GM12892 (cell line): ENCODE data around the gene WSCD1.

Experiments used
- DNase-seq: peaks from one replicate; pipeline ENCODE4 v3.0.0; 2011; ENCODE audit not compliant: insufficient read length
- FAIRE-seq: peaks from 2 replicates; lab custom pipeline; 2011; peaks lifted over from hg19 to GRCh38; lab: Jason Lieb, UNC
- POLR2A ChIP-seq: IDR thresholded peaks from 2 replicates; pipeline ENCODE4 v1.6.1; 2011; ENCODE audit warnings: low read depth, low read length, control low read depth
- POLR2AphosphoS5 ChIP-seq: IDR thresholded peaks from 2 replicates; pipeline ENCODE4 v1.6.1; 2011; ENCODE audit warnings: low read depth, low read length, control low read depth
- TAF1 ChIP-seq: IDR thresholded peaks from 2 replicates; pipeline ENCODE4 v1.6.1; 2011; ENCODE audit warnings: low read depth, mild to moderate bottlenecking, control low read depth, low read length, borderline replicate concordance

The WSCD1 gene

GRCh38 chr17:6066183-6066948 lies 3.8 kb upstream of the WSCD1 start:
- no peak for FAIRE-seq
- DNase-seq: no peak
- TF ChIP-seq TAF1 (no peak), POLR2A (no peak), POLR2AphosphoS5 (no peak)

DNA sequence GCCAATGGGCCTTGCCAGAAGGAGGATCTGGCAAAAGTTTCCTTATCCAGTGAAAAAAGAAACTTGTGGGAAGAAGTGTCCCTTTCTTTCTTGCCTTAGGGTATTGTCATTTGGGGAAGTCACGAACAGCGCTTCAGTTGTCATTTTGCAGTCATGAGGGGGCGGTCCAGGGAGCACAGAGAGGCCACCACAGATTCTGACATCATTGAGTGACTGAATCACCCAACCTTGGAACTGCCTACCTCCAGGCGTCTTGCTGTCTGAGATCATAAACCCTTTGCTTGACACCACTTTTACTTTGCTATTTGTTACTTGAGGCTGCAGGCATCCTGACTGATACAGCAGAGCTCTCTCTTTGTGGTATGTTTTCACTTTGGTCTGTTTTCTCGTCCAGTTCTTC lies 3.1 kb upstream of the WSCD1 start:
- DNase-seq (no peak), FAIRE-seq (no peak)
- TF ChIP-seq TAF1 (no peak), POLR2A (no peak), POLR2AphosphoS5 (no peak)

DNA sequence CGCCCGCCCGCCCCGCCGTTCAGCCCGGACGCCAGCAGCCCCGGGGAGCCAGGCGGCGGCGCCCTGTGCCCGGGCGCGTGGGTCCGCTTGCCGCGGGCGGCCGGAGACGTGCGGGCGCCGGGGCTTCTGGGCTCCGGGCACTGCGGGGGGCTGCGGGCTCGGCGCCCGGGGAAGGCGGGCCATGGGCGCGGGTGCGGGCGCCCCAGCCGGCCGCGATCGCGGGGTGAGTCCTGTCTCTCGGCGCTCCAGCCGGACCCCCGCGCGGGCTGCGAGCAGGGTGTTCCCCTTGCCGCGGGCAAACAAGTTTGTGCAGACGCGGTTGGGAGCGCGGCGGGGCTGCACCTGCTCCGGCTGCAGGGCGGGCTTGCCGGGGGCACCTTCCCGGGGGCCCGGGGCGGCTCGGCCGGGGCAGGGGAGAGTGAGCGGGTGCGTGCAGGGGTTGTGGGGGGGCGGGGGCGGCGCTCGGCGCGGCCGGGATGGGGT lies 292 bp downstream of the WSCD1 start:
- no peak for FAIRE-seq
- DNase-seq: no peak
- no peak for TF ChIP-seq POLR2AphosphoS5
- no peak for TF ChIP-seq POLR2A

GRCh38 chr17:6070913-6071511 lies 833 bp downstream of the WSCD1 start:
- DNase-seq (no peak), FAIRE-seq (no peak)
- TF ChIP-seq TAF1 (no peak), POLR2AphosphoS5 (no peak), POLR2A (no peak)

DNA sequence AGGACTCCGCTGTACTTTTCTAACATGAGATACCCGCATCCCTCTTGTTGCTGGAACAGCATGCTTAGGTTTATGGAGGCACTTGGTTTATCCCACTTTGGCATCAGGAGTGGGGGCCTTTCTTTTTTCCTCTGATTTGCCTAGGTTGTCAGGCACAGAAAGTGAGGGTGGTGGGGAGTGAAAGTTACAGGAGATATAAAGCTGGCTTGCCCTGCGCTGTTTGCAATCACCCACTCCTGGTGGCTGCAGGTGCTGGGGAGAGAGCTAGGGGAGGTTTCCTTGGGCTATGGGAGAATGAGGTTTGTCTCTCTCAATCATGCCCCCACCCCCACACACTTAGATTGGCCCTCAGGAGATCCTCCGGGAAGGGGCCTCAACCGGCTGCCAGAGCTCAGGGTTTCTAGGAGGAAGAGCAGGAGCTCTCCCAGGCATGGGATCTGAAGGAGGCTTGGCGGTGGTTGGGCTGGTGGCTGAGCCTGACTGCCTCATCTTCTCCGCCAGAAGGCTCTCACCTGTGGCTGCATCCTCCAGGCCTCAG lies 1.4 kb downstream of the WSCD1 start:
- FAIRE-seq: no peak
- TF ChIP-seq POLR2A (no peak), TAF1 (no peak), POLR2AphosphoS5 (no peak)
- no peak for DNase-seq

DNA sequence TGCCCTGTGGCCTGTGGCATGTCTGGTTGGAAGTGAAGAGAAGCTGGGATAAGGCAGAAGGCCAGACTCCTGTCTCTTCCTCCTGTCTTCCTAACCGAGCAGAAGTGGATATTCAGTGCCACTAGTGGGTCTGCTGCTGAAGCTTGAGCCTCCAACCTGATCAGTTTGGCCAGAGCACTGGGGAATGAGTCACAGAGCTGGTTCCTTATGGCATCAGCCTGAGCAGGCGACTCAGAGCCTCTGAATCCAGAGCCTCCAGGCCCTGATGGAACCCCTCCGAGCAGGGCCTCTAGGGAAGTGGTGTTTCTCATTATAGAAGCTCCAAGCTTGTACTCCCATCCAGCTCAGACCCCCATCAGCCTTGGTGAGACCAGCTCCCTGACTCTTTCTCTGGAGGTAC lies 2.0 kb downstream of the WSCD1 start:
- FAIRE-seq: no peak
- no peak for TF ChIP-seq POLR2A
- DNase-seq: no peak

- TF ChIP-seq POLR2A (no peak), POLR2AphosphoS5 (no peak), TAF1 (no peak)
- FAIRE-seq: no peak
These were observed 2.4 kb downstream of the WSCD1 start for GRCh38 chr17:6072611-6073010.

DNA sequence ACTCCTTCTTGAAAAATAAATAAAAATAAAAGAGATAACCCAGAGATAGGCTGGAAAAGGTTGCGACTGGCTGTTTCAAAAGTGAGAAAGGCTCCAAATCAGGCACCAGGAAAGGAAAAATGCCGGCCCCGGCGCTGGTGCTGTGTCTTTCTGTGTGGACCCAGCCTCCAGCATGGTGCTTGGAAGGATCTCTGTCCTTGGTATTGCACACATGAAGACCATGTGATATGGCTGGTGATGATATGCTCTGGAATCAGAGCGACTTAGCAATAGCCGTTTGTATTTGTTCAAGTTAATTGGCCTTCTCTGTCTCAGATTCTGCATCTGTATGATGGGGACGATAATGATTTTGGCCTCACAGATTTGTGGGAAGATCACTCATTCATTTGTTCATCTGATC lies 3.4 kb downstream of the WSCD1 start:
- TF ChIP-seq TAF1: no peak
- DNase-seq: no peak
- FAIRE-seq: no peak

More at GRCh38 chr17:6072611-6073010, 2.4 kb downstream of the WSCD1 start:
- no peak for DNase-seq

- FAIRE-seq (no peak), DNase-seq (no peak)
- TF ChIP-seq POLR2AphosphoS5 (no peak), POLR2A (no peak), TAF1 (no peak)
These were observed 4.9 kb downstream of the WSCD1 start for GRCh38 chr17:6075050-6075449.

GRCh38 chr17:6075845-6076244 lies 5.7 kb downstream of the WSCD1 start:
- FAIRE-seq: no peak
- no peak for DNase-seq
- no peak for TF ChIP-seq TAF1
- no peak for TF ChIP-seq POLR2AphosphoS5
- no peak for TF ChIP-seq POLR2A

DNA sequence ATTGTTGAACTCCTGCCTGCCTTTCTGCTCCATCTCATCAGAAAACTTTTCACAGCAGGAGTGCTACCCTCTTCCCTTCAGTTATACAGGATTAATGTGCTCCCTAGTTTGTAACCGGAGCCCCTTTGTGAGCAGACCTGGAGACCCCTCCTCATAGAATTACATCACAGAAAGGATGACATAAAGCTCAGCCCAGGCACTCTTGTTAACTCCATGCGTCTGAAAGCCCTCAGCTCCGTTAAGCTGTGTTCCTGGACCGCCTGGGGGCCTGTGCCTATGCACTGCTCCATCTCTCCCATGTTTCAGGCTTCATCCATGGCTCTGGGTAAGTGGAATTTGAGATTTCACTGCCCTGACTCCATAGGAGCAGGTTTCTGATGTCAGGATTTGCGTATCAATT lies 7.6 kb downstream of the WSCD1 start:
- TF ChIP-seq TAF1: no peak
- no peak for TF ChIP-seq POLR2A
- no peak for TF ChIP-seq POLR2AphosphoS5
- FAIRE-seq (no peak), DNase-seq (no peak)

DNA sequence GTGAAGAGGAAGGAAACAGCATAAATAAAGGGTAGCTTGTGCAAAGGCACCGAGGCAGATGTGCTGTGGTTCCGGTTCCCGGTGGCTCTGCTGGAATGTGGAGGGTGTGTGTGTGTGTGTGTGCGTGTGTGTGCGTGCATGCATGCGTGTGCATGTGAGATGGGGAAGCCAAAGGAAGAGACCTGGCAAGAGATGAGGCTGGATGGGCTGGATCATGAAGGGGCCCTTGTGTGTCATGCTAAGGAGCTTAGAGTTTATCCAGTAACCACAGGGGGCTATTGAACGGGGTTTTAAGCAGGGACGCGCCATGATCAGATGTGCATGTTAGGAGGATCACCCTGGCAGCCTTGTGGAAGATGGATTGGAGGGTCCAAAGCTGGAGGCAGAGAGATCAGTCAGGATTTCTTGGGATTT lies 8.3 kb downstream of the WSCD1 start:
- no peak for DNase-seq
- no peak for TF ChIP-seq TAF1
- no peak for TF ChIP-seq POLR2AphosphoS5
- TF ChIP-seq POLR2A: no peak
- FAIRE-seq: no peak
